Measurements from ENCODE around the gene NOL11.

NOL11 gene

DNA sequence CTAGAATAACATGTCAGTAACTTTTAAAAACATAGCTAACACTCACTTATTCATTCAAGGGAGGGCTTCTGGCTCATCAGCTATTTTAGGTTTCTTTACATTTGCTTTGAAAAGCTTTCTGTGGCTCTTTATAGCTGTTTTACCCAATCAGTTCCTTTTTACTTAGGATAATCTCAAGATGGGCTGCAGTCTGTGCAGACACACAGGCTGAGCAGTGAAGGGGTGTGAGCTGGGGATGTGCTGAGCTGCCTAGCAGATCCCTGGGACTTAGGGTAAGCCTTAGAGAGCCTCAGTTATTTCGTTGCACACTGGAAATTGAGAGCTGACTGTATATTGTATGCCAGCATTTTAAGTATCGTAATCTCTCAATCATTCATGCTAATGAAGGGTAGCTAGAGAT lies 30.2 kb upstream of the NOL11 start:
- H3K27ac ChIP-seq (replicated peaks): no peak overlapping the region
- H3K4me3 ChIP-seq (replicated peaks; ENCODE audit: insufficient read depth, low read length): no peak overlapping the region
- H3K27me3 ChIP-seq (ENCODE audit: insufficient read depth, poor library complexity, severe bottlenecking): no peaks in the 10 kb centered on the region
- DNase-seq (ENCODE audit: low read depth in 1 of 2, low spot score in 1 of 2): no peak
- TF ChIP-seq SPI1 (IDR thresholded peaks at IDR 0.05; ENCODE audit: borderline replicate concordance, low read depth) (no peak), GABPA (IDR thresholded peaks at IDR 0.05; ENCODE audit: low read depth) (no peak), POLR2AphosphoS5 (IDR thresholded peaks at IDR 0.05; ENCODE audit: low read depth) (no peak)
- TF ChIP-seq, protein P1, sequence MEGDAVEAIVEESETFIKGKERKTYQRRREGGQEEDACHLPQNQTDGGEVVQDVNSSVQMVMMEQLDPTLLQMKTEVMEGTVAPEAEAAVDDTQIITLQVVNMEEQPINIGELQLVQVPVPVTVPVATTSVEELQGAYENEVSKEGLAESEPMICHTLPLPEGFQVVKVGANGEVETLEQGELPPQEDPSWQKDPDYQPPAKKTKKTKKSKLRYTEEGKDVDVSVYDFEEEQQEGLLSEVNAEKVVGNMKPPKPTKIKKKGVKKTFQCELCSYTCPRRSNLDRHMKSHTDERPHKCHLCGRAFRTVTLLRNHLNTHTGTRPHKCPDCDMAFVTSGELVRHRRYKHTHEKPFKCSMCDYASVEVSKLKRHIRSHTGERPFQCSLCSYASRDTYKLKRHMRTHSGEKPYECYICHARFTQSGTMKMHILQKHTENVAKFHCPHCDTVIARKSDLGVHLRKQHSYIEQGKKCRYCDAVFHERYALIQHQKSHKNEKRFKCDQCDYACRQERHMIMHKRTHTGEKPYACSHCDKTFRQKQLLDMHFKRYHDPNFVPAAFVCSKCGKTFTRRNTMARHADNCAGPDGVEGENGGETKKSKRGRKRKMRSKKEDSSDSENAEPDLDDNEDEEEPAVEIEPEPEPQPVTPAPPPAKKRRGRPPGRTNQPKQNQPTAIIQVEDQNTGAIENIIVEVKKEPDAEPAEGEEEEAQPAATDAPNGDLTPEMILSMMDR (IDR thresholded peaks at IDR 0.05; ENCODE audit: insufficient read depth, low read length): no peak
- TF ChIP-seq, protein P2, sequence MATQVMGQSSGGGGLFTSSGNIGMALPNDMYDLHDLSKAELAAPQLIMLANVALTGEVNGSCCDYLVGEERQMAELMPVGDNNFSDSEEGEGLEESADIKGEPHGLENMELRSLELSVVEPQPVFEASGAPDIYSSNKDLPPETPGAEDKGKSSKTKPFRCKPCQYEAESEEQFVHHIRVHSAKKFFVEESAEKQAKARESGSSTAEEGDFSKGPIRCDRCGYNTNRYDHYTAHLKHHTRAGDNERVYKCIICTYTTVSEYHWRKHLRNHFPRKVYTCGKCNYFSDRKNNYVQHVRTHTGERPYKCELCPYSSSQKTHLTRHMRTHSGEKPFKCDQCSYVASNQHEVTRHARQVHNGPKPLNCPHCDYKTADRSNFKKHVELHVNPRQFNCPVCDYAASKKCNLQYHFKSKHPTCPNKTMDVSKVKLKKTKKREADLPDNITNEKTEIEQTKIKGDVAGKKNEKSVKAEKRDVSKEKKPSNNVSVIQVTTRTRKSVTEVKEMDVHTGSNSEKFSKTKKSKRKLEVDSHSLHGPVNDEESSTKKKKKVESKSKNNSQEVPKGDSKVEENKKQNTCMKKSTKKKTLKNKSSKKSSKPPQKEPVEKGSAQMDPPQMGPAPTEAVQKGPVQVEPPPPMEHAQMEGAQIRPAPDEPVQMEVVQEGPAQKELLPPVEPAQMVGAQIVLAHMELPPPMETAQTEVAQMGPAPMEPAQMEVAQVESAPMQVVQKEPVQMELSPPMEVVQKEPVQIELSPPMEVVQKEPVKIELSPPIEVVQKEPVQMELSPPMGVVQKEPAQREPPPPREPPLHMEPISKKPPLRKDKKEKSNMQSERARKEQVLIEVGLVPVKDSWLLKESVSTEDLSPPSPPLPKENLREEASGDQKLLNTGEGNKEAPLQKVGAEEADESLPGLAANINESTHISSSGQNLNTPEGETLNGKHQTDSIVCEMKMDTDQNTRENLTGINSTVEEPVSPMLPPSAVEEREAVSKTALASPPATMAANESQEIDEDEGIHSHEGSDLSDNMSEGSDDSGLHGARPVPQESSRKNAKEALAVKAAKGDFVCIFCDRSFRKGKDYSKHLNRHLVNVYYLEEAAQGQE (IDR thresholded peaks at IDR 0.05; ENCODE audit: insufficient replicate concordance, low read depth): no peak

DNA sequence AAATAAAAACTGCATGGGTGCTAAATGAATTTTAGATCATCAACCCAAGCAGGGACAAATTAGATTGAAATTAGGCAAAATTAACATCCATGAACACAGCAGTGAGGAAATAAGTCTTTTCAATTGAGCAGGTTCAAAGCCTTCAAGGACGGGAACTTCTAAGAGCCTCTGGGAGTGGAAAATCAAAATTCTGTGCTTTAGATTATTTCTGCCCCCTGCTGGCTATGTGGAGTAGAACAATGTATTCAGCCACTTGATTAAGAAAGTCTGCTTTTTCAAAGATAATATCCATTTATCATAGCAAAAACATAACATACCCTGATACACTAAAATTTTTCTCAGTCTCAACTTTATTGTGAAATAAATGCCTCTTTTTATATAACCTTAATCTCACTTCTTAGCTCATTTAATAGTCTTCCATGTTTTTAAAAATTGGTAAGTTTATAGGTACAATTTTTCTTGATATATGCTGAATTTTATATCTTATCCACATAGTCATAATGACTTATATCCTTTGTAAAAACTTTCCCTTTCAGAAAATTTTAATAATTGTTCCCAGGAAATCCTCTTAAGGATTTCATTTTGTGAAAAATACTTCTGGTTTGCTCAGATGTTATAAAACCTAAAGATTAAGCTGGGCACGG lies 28.1 kb upstream of the NOL11 start:
- Histone ChIP-seq H3K4me3 (replicated peaks; ENCODE audit: insufficient read depth, low read length) (no peak overlapping the region), H3K27ac (replicated peaks) (no peak overlapping the region), H3K27me3 (ENCODE audit: insufficient read depth, poor library complexity, severe bottlenecking) (no peaks in the 10 kb centered on the region)
- TF ChIP-seq, protein P1 (IDR thresholded peaks at IDR 0.05; ENCODE audit: insufficient read depth, low read length): peak; percentile 42
- no peak for TF ChIP-seq POLR2AphosphoS5 (IDR thresholded peaks at IDR 0.05; ENCODE audit: low read depth)
- peak; percentile 29 to 59 for DNase-seq (ENCODE audit: low read depth in 1 of 2, low spot score in 1 of 2)

DNA sequence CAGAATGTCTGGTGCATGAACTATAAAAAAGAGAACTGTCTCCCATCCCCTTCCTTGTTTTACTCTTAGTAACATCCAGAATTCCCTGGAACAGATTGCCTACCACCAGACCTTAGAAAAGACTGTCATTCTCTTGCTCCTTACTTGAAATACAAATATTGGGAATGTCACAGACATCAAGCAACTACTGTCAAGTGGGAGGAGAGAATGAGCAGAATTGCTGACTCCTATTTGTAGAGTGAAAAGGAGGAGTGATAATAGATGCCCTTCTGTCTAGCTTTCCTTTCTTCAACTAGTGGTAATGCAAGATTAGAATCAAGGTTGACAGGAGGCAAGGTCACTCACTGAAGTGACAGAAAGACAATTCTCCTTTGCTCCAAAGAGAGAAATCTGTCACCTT lies 23.9 kb upstream of the NOL11 start:
- no peak for DNase-seq (ENCODE audit: low read depth in 1 of 2, low spot score in 1 of 2)
- TF ChIP-seq, protein P2 (IDR thresholded peaks at IDR 0.05; ENCODE audit: insufficient replicate concordance, low read depth): no peak
- TF ChIP-seq GABPA (IDR thresholded peaks at IDR 0.05; ENCODE audit: low read depth) (no peak), SPI1 (IDR thresholded peaks at IDR 0.05; ENCODE audit: borderline replicate concordance, low read depth) (no peak), POLR2AphosphoS5 (IDR thresholded peaks at IDR 0.05; ENCODE audit: low read depth) (no peak)
- TF ChIP-seq, protein P1 (IDR thresholded peaks at IDR 0.05; ENCODE audit: insufficient read depth, low read length): no peak
- Histone ChIP-seq H3K27ac (replicated peaks) (no peak overlapping the region), H3K4me3 (replicated peaks; ENCODE audit: insufficient read depth, low read length) (no peak overlapping the region), H3K27me3 (ENCODE audit: insufficient read depth, poor library complexity, severe bottlenecking) (no peaks in the 10 kb centered on the region)

DNA sequence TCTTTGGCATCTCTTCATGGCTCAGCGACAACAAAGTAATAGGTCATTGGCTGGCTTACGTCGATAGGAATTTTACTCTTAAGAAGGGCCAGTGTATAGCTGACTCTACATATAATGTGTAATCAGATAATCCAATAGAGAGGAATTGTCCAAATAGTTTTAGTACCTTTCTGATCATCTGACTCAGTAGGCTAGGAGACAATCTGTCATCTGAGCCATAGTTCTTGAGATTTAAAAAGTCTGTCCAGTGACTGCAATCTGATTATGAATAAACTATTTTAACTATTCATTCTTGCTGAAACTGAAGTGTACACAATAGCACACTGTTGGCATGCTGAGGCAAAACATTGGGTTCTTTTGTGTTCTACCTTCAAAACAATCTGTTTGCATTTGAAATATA lies 21.4 kb upstream of the NOL11 start:
- TF ChIP-seq, protein P2 (IDR thresholded peaks at IDR 0.05; ENCODE audit: insufficient replicate concordance, low read depth): no peak
- TF ChIP-seq GABPA (IDR thresholded peaks at IDR 0.05; ENCODE audit: low read depth) (no peak), SPI1 (IDR thresholded peaks at IDR 0.05; ENCODE audit: borderline replicate concordance, low read depth) (no peak), POLR2AphosphoS5 (IDR thresholded peaks at IDR 0.05; ENCODE audit: low read depth) (no peak)
- TF ChIP-seq, protein P1 (IDR thresholded peaks at IDR 0.05; ENCODE audit: insufficient read depth, low read length): no peak
- no peaks in the 10 kb centered on the region for H3K27me3 ChIP-seq (ENCODE audit: insufficient read depth, poor library complexity, severe bottlenecking)
- H3K4me3 ChIP-seq (replicated peaks; ENCODE audit: insufficient read depth, low read length): no peak overlapping the region
- H3K27ac ChIP-seq (replicated peaks): no peak overlapping the region
- DNase-seq (ENCODE audit: low read depth in 1 of 2, low spot score in 1 of 2): no peak

Data from HL-60 (cell line).